Measurements from ENCODE around the gene REV1. TPM values are rescaled to one million over a fixed set of nuclear protein-coding genes. Genes with fewer than 3 reads are reported as not detected.

The REV1 gene
- total RNA-seq: 10 to 100 TPM; 24.7 to 76.1 (median 32.8) TPM
- polyA plus RNA-seq: 10 to 100 TPM; 14.7 to 18.0 TPM
- long read RNA-seq, donor 1, full-length matches to known transcripts: 7 of 120 reads
- long read RNA-seq, donor 1, partial matches to known transcripts: 47 of 120 reads
- long read RNA-seq, donor 1, other reads (novel, unspliced or antisense): 66 of 120 reads
- long read RNA-seq, donor 2, full-length matches to known transcripts: 1 of 31 reads
- long read RNA-seq, donor 2, partial matches to known transcripts: 16 of 31 reads
- long read RNA-seq, donor 2, other reads (novel, unspliced or antisense): 14 of 31 reads
- long read RNA-seq, donor 3, full-length matches to known transcripts: 7 of 81 reads
- long read RNA-seq, donor 3, partial matches to known transcripts: 47 of 81 reads
- long read RNA-seq, donor 3, other reads (novel, unspliced or antisense): 27 of 81 reads

GRCh38 chr2:99489761-99490622 is at the start of gene REV1:
Gene REV1 (minus strand): TSS chr2:99490017. CDS start chr2:99464975, 25,042 bp downstream.
- TF ChIP-seq POLR2A (IDR thresholded peaks at IDR 0.05): peak in 1 of 2 donors; percentile 49
- TF ChIP-seq CTCF (IDR thresholded peaks at IDR 0.05): peak; percentile 58 to 88 (median 78)
- peak within 1 kb of the TSS; percentile 93 to 99 (median 97) for H3K27ac ChIP-seq
- peak; percentile 95 to 96 (median 96) for DNase-seq
- H3K27me3 ChIP-seq: no peaks in the 10 kb centered on the region
- H3K4me1 ChIP-seq: peaks cover 0 to 45% (median 23%) of the 10 kb centered on the region in 12 donors
- intact Hi-C loops (cut with DNase I): loop anchor here in 9 of 10 donors (1.0 to 10.0 kb wide), 11 partner anchors 47 to 335 kb away; partner anchors contain the start of genes EIF5B (in 8 of the 9), TXNDC9 (in 7 of the 9), MITD1 (in 3 of the 9) and MRPL30 (in 3 of the 9)
- peak; percentile 90 to 94 (median 92) for ATAC-seq
- WGBS, 4 donors: 0 to 1% (median 1%) methylated on average over 5 to 113 of the region's 113 CpGs
- peak within 1 kb of the TSS; percentile 57 to 95 (median 81) for H3K4me3 ChIP-seq
- no peaks in the 10 kb centered on the region for H3K9me3 ChIP-seq
- no peaks in the 10 kb centered on the region for H3K36me3 ChIP-seq

- 87 to 94% (median 90%) methylated on average over 4 of the region's 4 CpGs for WGBS, 4 donors
- no peaks in the 10 kb centered on the region for H3K36me3 ChIP-seq
- no peak overlapping the region for H3K27ac ChIP-seq
- H3K9me3 ChIP-seq: peaks cover 0 to 12% (median 0%) of the 10 kb centered on the region in 12 donors
- H3K4me1 ChIP-seq: no peaks in the 10 kb centered on the region
- no peaks in the 10 kb centered on the region for H3K27me3 ChIP-seq
- no peak overlapping the region for H3K4me3 ChIP-seq
- intact Hi-C loops (cut with DNase I): no loop called here
- ATAC-seq (no peak), DNase-seq (no peak)
- TF ChIP-seq POLR2A (IDR thresholded peaks at IDR 0.05): no peak
- no peak for TF ChIP-seq CTCF (IDR thresholded peaks at IDR 0.05)
These were observed 48.2 kb upstream of the REV1 start for GRCh38 chr2:99537910-99538485.

GRCh38 chr2:99524056-99524455 is 34.2 kb upstream of the REV1 start:
- no peaks in the 10 kb centered on the region for H3K4me1 ChIP-seq
- ATAC-seq (no peak), DNase-seq (no peak)
- no peak overlapping the region for H3K4me3 ChIP-seq
- H3K27ac ChIP-seq: no peak overlapping the region
- no peaks in the 10 kb centered on the region for H3K36me3 ChIP-seq
- H3K27me3 ChIP-seq: no peaks in the 10 kb centered on the region
- no peaks in the 10 kb centered on the region for H3K9me3 ChIP-seq
- TF ChIP-seq POLR2A (IDR thresholded peaks at IDR 0.05): no peak
- TF ChIP-seq CTCF (IDR thresholded peaks at IDR 0.05): no peak
- intact Hi-C loops (cut with DNase I): no loop called here
- WGBS, 4 donors: 76 to 95% (median 90%) methylated on average over 2 of the region's 2 CpGs
